Thoracic aorta (tissue), 2 donors: ENCODE data around the gene EXOC4. TPM values are rescaled to one million over a fixed set of nuclear protein-coding genes. Genes with fewer than 3 reads are reported as not detected.
"Not testable (repeated sequence)": the region's sequence is repeated elsewhere in the genome, so short reads cannot be mapped to it uniquely, and the experiment has no call there.

ENCODE experiments used
- ATAC-seq: fragments of 150-250 bp; one replicate; pipeline ENCODE4 v1.8.0; 2017; ENCODE audit warnings: low read depth; ENCODE audit not compliant: insufficient number of reproducible peaks, low FRiP score
- DNase-seq: peaks from one replicate; pipeline ENCODE4 v3.0.0-alpha.2; 2020; ENCODE audit warnings: low spot score
- H3K27ac ChIP-seq, 2 donors: fragments of 200-600 bp; sonication (generic); 1 replicate in 1 of 2; 2 replicates in 1 of 2; pipeline ENCODE4 v1.5.1; 2016; ENCODE audit warnings: mild to moderate bottlenecking in 2 of 2, moderate library complexity in 2 of 2
- H3K27me3 ChIP-seq: fragments of 200-600 bp; sonication (generic); replicated peaks from 2 replicates; pipeline ENCODE4 v1.6.0; 2016; ENCODE audit warnings: mild to moderate bottlenecking; ENCODE audit not compliant: insufficient read depth
- H3K36me3 ChIP-seq: fragments of 200-600 bp; sonication (generic); one replicate; pipeline ENCODE4 v1.5.1; 2016
- H3K4me1 ChIP-seq, 2 donors: fragments of 200-600 bp; sonication (generic); 1 replicate in 1 of 2; 2 replicates in 1 of 2; pipeline versions ENCODE4 v1.5.1 to v1.6.0; 2016; ENCODE audit warnings: low read depth in 2 of 2, mild to moderate bottlenecking in 1 of 2; ENCODE audit not compliant: control insufficient read depth in 1 of 2
- H3K4me3 ChIP-seq: fragments of 200-600 bp; sonication (generic); 2 replicates; pipeline ENCODE4 v1.5.1; 2016; ENCODE audit warnings: mild to moderate bottlenecking
- H3K9me3 ChIP-seq: fragments of 200-600 bp; sonication (generic); 2 replicates; pipeline ENCODE4 v1.5.1; 2016
- CTCF ChIP-seq: fragments of 200-600 bp; sonication (generic); IDR thresholded peaks from one replicate; pipeline ENCODE4 v1.5.1; 2019; ENCODE audit warnings: antibody characterized with exemption
- total RNA-seq, 2 donors: library from RNA; depleted of rRNA; stranded (reverse); fragments of >200 nt; gene quantifications; one replicate each; pipeline versions ENCODE4 v1.1.0 to v1.2.3, GENCODE V29; 2016

The EXOC4 gene
- total RNA-seq = 10 to 100 TPM; 65.3 to 72.8 TPM

DNA sequence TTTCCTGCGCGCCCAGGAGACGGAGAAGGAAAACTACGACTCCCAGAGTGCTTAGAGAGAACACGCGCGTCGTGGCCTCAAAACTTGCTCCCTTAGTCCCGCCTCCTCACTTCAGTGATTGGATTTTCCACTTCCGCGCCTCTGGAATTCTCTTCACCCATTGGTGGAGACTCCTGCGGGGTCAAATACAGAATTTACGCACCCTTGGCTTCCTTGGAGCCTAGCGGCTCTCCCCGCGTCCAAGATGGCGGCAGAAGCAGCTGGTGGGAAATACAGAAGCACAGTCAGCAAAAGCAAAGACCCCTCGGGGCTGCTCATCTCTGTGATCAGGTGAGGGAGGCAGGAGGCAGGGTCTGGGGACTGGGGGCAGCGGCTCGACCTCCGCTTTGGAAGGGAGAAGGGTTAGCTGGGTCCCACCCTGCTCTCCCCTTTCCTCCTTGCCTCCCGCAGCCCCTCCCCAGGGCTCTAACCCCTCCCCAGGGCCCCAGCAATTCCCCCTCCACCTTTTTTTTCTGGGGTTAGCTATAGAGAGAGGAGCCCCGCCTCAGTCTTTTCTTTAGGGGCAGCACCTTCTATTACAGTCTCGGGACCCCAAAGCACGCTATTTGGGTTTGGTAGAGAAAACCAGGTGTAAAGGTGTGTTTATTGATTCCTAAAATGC, at the start of gene EXOC4:
Gene EXOC4 (plus strand): TSS at position 221 of the 661 bp plus-strand sequence.
- Histone ChIP-seq H3K4me1 (peaks cover 9 to 10% of the 10 kb centered on the region in 2 donors), H3K27ac (peak within 1 kb of the TSS; percentile 67 to 72), H3K27me3 (no peaks in the 10 kb centered on the region), H3K36me3 (no peaks in the 10 kb centered on the region), H3K9me3 (no peaks in the 10 kb centered on the region), H3K4me3 (peak within 1 kb of the TSS; percentile 94)
- no peak for TF ChIP-seq CTCF
- DNase-seq (peak; percentile 82), ATAC-seq (peak; percentile 100)

DNA sequence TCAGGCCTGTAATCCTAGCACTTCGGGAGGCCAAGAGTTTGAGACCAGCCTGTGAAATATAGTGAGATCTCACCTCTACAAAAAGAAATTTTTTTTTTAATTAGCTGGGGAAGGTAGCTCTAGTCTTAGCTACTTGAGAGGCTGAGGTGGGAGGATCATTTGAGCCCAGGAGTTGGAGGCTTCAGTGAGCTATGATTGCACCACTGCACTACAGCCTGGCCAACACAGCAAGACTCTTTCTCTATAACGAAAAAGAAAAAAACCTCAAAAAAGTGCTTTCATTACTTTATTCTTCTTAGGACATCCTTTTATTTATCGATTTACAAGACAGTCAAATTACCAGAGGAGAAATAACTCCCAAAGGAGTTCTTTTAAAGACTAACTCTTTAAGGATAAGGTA, 49.4 kb upstream of the EXOC4 start:
- no peak overlapping the region for H3K4me3 ChIP-seq
- TF ChIP-seq CTCF = no peak
- H3K27me3 ChIP-seq = no peaks in the 10 kb centered on the region
- no peaks in the 10 kb centered on the region for H3K36me3 ChIP-seq
- DNase-seq (no peak), ATAC-seq (no peak)
- no peak overlapping the region for H3K27ac ChIP-seq
- no peaks in the 10 kb centered on the region for H3K9me3 ChIP-seq
- H3K4me1 ChIP-seq = no peaks in the 10 kb centered on the region

DNA sequence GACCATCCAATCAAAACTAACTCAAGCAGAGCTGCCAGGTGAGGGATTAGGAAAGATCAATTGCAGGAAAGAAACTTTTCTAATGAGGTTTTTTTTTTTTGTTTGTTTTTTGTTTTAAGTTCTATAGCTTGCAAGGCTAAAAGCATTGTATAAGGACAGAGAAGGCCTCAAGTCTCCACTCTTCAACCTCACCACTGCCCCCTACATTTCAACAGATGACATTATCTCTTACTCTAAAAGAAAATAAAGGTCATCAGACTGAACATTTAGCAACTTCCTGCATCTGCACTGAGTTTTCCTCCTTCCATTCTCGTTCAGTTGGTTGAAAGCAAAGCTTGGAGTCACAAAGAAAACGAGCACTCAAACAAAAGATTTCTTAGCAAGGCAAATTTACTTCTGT, 45.2 kb upstream of the EXOC4 start:
- H3K36me3 ChIP-seq = no peaks in the 10 kb centered on the region
- no peaks in the 10 kb centered on the region for H3K4me1 ChIP-seq
- ATAC-seq = no peak
- H3K9me3 ChIP-seq = no peaks in the 10 kb centered on the region
- no peak overlapping the region for H3K4me3 ChIP-seq
- no peaks in the 10 kb centered on the region for H3K27me3 ChIP-seq
- H3K27ac ChIP-seq = no peak overlapping the region
- DNase-seq = no peak
- no peak for TF ChIP-seq CTCF

- H3K9me3 ChIP-seq, H3K4me1 ChIP-seq, H3K27ac ChIP-seq, DNase-seq, ATAC-seq, H3K27me3 ChIP-seq, H3K4me3 ChIP-seq, H3K36me3 ChIP-seq: not testable (repeated sequence)
Measured at GRCh38 chr7:133210817-133211216, 42.1 kb upstream of the EXOC4 start.

- not testable (repeated sequence) for H3K36me3 ChIP-seq, H3K27ac ChIP-seq, H3K4me1 ChIP-seq, H3K4me3 ChIP-seq, ATAC-seq, H3K27me3 ChIP-seq, DNase-seq, H3K9me3 ChIP-seq
Measured at GRCh38 chr7:133213772-133214171, 39.1 kb upstream of the EXOC4 start.

GRCh38 chr7:133217773-133218172, 35.1 kb upstream of the EXOC4 start:
- Histone ChIP-seq H3K36me3 (no peaks in the 10 kb centered on the region), H3K9me3 (no peaks in the 10 kb centered on the region), H3K27me3 (no peaks in the 10 kb centered on the region), H3K4me1 (no peaks in the 10 kb centered on the region), H3K27ac (no peak overlapping the region), H3K4me3 (no peak overlapping the region)
- DNase-seq (no peak), ATAC-seq (no peak)
- no peak for TF ChIP-seq CTCF
